HG02938 (cell line): ENCODE data around the gene LRP10.
"Not testable (repeated sequence)": the region's sequence is repeated elsewhere in the genome, so short reads cannot be mapped to it uniquely, and the experiment has no call there.

Source experiments
- ATAC-seq: cut with Tn5 transposase; IDR thresholded peaks from one replicate; pipeline ENCODE4 v1.9.1; 2021; ENCODE audit warnings: mild to moderate bottlenecking, moderate library complexity; ENCODE audit not compliant: unreplicated experiment

Gene LRP10

DNA sequence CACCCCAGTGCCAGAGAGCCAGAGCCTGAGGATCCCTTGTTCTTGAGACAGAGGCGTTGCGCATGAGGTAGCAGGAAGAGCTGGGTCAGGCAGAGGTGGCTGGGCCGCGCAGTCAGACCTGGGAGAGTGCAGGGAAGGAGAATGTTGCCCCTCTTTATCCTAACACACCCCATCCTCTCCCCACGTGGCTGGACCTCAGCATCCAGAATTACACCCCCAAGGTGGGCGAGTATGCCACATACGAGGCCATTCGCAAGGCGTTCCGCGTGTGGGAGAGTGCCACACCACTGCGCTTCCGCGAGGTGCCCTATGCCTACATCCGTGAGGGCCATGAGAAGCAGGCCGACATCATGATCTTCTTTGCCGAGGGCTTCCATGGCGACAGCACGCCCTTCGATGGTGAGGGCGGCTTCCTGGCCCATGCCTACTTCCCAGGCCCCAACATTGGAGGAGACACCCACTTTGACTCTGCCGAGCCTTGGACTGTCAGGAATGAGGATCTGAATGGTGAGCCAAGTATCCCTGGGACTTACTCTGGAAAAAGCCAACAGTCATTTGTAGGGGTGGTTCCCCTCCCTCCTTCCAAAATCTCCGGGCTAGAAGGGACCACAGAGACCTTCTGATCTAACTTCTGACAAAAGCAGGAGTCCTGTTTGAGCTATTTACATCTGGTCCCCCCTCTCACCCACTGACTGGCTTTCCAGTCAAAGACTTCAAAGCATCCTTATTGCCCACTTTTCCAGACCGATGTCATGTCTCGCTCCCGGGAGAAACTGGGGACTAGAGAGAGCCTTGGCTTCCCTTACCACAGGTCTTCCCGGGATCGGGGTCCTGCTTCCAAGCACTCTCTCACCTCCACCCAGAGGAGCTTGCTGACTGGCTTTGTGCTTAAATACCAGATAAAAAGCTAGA lies 29.1 kb upstream of the LRP10 start:
- ATAC-seq = no peak

GRCh38 chr14:22843123-22843925 lies 28.2 kb upstream of the LRP10 start:
- no peak for ATAC-seq

GRCh38 chr14:22844221-22845102 lies 27.1 kb upstream of the LRP10 start:
- ATAC-seq = no peak

- ATAC-seq = no peak
Observed at GRCh38 chr14:22845103-22845394, 26.5 kb upstream of the LRP10 start.

DNA sequence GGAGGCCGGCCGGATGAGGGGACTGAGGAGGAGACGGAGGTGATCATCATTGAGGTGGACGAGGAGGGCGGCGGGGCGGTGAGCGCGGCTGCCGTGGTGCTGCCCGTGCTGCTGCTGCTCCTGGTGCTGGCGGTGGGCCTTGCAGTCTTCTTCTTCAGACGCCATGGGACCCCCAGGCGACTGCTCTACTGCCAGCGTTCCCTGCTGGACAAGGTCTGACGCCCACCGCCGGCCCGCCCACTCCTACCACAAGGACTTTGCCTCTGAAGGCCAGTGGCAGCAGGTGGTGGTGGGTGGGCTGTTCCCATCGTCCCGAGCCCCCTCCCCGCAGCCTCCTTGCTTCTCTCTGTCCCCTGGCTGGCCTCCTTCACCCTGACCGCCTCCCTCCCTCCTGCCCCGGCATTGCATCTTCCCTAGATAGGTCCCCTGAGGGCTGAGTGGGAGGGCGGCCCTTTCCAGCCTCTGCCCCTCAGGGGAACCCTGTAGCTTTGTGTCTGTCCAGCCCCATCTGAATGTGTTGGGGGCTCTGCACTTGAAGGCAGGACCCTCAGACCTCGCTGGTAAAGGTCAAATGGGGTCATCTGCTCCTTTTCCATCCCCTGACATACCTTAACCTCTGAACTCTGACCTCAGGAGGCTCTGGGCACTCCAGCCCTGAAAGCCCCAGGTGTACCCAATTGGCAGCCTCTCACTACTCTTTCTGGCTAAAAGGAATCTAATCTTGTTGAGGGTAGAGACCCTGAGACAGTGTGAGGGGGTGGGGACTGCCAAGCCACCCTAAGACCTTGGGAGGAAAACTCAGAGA lies 25.5 kb upstream of the LRP10 start:
- ATAC-seq = no peak

DNA sequence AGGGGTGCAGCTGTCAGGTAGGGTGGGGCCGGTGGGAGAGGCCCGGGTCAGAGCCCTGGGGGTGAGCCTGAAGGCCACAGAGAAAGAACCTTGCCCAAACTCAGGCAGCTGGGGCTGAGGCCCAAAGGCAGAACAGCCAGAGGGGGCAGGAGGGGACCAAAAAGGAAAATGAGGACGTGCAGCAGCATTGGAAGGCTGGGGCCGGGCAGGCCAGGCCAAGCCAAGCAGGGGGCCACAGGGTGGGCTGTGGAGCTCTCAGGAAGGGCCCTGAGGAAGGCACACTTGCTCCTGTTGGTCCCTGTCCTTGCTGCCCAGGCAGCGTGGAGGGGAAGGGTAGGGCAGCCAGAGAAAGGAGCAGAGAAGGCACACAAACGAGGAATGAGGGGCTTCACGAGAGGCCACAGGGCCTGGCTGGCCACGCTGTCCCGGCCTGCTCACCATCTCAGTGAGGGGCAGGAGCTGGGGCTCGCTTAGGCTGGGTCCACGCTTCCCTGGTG lies 24.7 kb upstream of the LRP10 start:
- ATAC-seq = no peak

DNA sequence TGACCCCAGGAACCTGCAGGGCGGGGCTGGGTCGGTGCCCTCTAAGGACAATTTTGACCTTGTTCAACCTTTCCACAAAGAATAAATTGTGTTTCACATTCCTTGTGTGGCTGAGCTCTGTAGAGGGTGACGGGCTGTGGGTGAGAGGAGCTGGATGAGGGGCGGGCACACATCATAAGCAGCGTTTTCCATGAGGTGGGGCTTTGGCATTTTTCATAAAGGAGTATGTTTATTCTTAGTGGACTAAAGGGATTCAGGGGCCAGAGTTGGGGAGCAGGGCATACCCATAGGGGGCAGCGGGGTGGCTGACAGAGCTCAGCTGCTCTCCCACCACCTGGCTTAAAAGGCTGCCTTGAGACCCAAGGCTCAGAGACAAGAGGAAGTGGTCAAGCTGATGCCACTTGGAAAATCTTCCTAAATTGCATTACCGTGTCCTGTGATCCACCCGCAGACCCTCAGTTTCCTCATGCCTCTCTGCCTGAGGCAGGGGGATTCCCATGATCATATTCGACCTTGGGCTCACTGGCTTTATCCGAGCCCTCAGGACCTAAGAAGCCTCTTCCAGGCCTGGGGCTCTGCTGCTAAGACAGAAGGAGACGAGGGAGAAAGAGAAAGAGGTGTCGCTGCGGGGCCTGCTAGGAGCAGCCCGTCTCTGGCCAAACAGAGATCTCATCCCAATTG lies 23.7 kb upstream of the LRP10 start:
- no peak for ATAC-seq

GRCh38 chr14:22848351-22849164 lies 23.0 kb upstream of the LRP10 start:
- no peak for ATAC-seq

DNA sequence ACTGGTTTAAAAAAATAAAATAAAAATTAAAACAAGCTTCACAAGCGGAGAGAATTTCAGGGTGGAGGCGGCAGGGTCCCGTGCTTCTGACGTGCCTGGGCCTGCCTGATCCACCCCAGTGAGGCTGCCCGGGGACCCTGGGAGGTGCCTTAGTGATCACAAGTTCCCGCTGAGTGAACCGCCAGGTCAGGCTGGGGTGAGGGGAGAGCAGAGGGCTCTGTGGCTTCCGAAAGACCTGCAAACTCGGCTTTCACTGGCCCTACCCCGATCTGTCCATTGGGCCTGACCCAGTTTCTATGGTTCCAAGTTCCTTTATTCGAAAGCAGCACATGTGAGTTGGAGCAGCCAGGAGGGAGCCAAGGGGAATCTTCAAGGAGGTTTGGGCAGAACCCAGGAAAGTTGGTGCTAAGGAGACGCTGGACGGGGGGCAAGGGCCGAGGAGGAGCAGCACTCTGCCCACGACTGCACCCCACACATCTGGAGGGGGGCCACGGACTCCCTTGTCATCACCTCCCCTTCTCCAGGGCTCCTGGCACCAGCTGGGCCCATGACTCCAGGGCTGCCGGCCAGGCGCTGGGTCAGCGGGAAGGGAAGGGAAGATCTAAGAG lies 22.2 kb upstream of the LRP10 start:
- ATAC-seq = no peak

DNA sequence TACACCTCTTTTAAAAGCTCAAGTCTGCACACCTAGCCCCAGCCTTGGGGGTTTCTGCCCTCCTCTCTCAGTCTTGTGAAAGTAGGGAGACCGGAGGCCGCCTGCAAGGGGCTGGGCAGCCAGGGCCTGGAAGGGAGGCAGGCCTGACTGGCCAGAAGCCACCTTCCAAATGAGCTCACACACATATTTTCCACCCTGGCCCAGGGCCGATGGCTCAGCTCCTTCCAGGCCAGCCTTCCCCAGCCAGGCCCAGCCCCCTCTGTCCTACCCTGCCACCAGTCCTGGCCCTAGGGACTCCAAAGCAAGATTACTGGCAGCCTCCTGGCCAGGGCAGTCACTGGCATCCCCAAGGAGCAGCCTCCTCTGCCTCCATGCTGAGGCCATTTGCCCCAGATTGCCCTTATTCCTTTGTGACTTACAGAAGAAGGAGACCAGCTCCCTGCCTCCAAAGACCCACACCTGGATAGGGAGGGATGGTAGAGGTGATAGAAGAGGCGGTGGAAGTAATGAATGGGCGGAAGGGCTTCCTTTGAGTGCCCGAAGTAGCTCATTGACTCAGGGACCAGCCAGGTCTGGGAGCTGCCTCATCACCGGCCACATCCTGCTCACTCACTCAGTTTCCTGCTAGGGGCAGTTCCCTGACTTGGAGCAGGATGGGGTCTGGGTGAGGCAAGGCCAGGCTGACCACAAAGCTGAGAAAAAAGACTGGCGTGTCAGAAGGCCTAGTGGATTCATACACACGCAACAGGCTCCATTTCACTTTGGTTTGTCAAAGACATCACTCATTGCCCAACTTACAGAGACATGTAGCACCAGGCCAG lies 20.4 kb upstream of the LRP10 start:
- no peak for ATAC-seq

- not testable (repeated sequence) for ATAC-seq
Observed at GRCh38 chr14:22852178-22852577, 19.4 kb upstream of the LRP10 start.

- no peak for ATAC-seq
Observed at GRCh38 chr14:22852599-22852939, 19.0 kb upstream of the LRP10 start.

DNA sequence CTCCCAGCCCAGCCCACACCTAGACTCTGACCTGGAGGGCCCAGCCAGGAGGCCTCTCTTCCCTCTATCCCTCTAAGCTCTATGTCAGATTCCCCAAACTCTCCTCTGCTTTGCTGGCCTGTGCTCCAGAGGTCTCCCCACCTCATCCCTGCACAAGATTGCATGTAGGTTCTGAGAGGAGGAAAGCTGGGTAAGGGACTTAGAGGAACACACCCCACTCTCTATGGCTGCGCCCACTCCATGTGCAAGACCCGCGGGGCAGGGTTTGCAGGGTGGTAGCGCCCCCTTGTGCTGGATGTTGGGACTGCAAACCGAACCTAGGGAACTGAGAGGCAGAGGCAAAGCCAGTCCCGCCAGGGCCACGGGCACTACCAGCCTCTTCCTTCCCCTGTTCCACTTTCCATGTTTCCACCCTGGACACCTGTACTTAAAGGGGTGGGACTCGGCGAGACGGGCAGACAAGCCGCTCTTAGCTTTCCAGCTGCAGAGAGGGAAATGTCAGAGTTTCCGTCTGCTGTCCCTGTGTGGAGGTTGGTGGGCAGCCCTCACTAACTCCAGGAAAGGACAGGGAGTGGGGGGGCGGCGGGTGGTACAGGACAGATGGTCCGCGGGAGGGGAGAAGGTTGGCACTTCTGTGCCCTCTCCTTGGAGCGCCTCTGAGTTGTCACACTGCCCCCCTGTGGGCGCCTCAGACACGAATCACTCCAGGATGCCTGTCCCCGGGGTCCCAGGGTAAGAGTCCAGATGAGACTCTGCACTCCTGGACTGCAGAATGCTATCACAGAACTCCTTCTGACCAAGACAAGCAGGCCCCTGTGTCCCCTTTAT lies 18.4 kb upstream of the LRP10 start:
- ATAC-seq = peak; percentile 85

DNA sequence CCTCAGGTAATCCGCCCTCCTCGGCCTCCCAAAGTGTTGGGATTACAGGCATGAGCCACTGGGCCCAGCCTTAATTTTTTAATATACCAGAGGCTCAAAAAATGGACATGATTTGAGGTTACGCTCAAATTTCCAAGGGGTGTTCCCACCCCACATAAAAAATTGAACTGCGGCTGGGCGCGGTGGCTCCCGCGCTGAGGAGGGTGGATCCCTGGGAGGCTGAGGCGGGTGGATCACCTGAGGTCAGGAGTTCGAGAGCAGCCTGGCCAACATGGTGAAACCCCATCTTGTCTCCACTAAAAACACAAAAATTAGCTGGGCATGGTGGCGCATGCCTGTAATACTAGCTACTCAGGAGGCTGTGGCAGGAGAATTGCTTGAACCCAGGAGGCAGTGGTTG lies 17.2 kb upstream of the LRP10 start:
- ATAC-seq = not testable (repeated sequence)

DNA sequence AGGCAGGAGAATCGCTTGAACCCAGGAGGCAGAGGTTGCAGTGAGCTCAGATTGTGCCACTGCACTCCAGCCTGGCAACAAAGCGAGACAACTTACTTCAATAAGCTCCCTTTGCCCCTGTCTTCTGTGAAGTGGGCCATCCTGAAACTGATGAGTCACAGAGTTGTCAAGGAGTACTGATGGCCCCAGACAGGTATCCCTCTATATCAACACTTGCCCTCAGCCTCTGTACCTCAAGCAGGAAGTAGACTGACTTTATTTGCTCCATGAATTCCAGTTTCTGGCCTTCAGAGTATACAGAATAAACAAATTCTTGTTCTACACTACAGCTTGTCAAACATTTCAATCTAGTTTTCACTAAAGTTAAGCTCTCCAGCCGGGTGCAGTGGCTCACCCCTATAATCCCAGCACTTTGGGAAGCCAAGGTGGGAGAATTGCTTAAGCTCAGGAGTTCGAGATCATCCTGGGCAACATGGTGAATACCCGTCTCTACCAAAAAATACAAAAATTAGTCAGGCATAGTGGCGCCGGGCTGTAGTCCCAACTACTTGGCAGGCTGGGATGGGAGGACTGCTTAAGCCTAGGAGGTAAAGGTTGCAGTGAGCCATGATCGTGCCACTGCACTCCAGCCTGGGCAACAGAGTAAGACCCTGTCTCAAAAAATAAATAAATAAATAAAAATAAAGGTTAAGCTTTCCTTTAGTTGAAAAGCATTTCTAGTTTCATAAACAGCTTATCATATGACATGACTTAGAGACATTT lies 16.4 kb upstream of the LRP10 start:
- ATAC-seq = no peak

DNA sequence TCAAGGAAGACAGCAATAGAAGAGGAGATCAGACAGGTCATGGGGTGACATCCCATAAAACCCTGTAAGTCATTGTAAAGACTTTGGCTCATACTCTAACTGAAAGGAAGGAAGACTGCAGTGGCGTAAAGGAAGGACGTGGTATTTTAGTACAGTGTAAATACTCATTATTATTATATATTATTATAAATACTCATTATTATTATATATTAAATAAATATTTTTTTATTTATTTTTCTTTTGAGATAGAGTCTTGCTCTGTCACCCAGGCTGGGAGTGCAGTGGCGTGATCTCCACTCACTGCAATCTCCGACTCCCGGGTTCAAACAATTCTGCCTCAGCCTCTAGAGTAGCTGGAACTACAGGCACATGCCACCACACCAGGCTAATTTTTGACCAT lies 15.1 kb upstream of the LRP10 start:
- ATAC-seq = no peak
